Activated CD8-positive, alpha-beta memory T cell treated with anti-CD3 and anti-CD28 coated beads, Interleukin-2, amount 50 U/mL, for 4 hours (primary cell): Measurements from ENCODE around the gene TFR2.

Experiments used
- DNase-seq: peaks from one replicate; pipeline ENCODE4 v3.0.0-alpha.2; 2020

The TFR2 gene

DNA sequence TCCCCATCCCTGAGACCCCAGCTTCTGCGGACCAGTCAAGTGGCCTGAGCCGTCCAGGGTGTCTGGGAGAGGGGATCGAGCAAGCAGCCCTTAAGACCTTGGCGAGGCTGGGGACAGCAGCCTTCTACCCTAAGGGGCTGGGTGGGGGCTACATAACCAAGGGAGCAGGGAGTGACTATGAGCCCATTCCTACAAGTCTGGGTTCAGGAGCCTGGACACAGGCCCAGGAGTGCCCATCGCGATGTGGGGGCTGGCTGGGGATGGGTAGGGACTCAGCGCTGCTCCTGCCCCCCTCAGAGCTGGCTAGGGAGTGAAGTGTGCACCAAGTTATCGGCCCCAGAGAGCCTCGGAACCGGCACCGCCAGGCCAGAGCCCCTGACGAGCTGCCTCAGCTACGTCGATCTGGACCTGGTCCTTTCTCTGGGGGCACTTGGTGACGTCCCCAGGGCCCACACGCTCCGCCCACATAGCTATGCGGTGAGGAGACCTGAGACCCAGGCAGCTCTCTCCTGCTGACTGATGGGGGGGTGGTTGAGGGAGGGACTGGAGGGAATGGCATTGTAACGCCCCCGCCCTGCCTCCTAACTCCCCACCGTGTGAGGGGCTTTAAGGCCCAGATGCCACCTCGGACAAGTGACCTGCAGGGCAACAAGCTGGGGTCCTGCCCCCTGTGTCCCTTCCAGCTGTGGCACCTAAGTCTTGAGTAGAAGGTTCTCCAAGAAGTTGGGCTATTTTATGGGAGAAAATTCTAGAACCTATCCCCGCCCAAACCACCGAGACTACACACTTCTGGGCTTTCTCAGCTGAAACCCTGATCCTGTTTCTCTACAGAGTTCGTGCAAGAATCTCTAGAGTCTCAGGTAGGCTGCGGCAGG is 70.2 kb downstream of the TFR2 start:
- DNase-seq: no peak
